K562 (cell line): ENCODE results near the gene RCSD1. TPM values are rescaled to one million over a fixed set of nuclear protein-coding genes. Genes with fewer than 3 reads are reported as not detected.

Source experiments
- ARID4B ChIP-seq: sonication (generic); formaldehyde crosslinking; IDR thresholded peaks from 2 replicates; pipeline ENCODE4 v1.8.0; 2022; ENCODE audit warnings: mild to moderate bottlenecking, missing genetic modification reagents
- CHAMP1 ChIP-seq: fragments of 450-650 bp; IDR thresholded peaks from 2 replicates; pipeline ENCODE4 v1.6.1; 2016; ENCODE audit warnings: mild to moderate bottlenecking
- DNMT1 ChIP-seq: fragments of 450-650 bp; IDR thresholded peaks from 2 replicates; pipeline ENCODE4 v1.6.1; 2016; ENCODE audit warnings: antibody characterized with exemption, mild to moderate bottlenecking
- GATAD2B ChIP-seq: fragments of 450-650 bp; IDR thresholded peaks from 2 replicates; pipeline ENCODE4 v1.6.1; 2017; ENCODE audit warnings: mild to moderate bottlenecking, borderline replicate concordance
- L3MBTL2 ChIP-seq: fragments of 450-650 bp; IDR thresholded peaks from 2 replicates; pipeline ENCODE4 v1.6.1; 2016; ENCODE audit warnings: mild to moderate bottlenecking, moderate library complexity
- MLLT1 ChIP-seq, 2 experiments: fragments of 450-650 bp; IDR thresholded peaks; 2 replicates each; pipeline ENCODE4 v1.6.1; 2016
- NR2C2 ChIP-seq, 2 experiments: fragments of 200-800 bp in 1 of 2; sonication (Bioruptor generic) in 1 of 2; sonication (generic) in 1 of 2; formaldehyde crosslinking in 1 of 2; IDR thresholded peaks; 2 replicates each; pipeline versions ENCODE4 v1.6.1 to v1.8.0; 2016 to 2022; ENCODE audit warnings: mild to moderate bottlenecking in 1 of 2, missing compliant biosample characterization in 1 of 2, missing genetic modification characterization in 1 of 2, missing genetic modification reagents in 1 of 2
- U2AF2 ChIP-seq: fragments of 200-400 bp; formaldehyde crosslinking; optimal IDR thresholded peaks from 2 replicates; pipeline ENCODE3; 2017; ENCODE audit warnings: low read depth, mild to moderate bottlenecking, low read length
- ZNF696 ChIP-seq: fragments of 250-450 bp; sonication (Bioruptor Pico); conservative IDR thresholded peaks from 2 replicates; pipeline ENCODE4 v1.4.0; 2020; ENCODE audit warnings: mild to moderate bottlenecking, moderate library complexity
- polyA plus RNA-seq, 8 experiments: library from polyadenylated mRNA; depleted of rRNA in 4 of 8; stranded (reverse) in 5 of 8; unstranded in 3 of 8; fragments of >200 nt; fragmentation: Nextera tagmentation in 2 of 8; fragmentation: Illumina TruSeq in 1 of 8; extraction: Ambion mirVana in 2 of 8; extraction: Trizol in 1 of 8; gene quantifications; 2 replicates each; pipeline versions ENCODE4 v1.2.1 to v1.2.3, GENCODE V29; 2011 to 2014; ENCODE audit warnings: inconsistent platforms in 1 of 8, missing spikeins in 1 of 8
- total RNA-seq, 7 experiments: library from RNA; depleted of rRNA in 6 of 7; stranded (reverse); fragments of >200 nt in 6 of 7; fragmentation: Illumina TruSeq in 2 of 7; extraction: Trizol in 2 of 7; gene quantifications; 2 replicates each; pipeline versions ENCODE4 v1.2.1 to v1.2.3, GENCODE V29; 2011 to 2021; ENCODE audit warnings: low replicate concordance in 1 of 7
- TF ChIP-seq, protein P1 (sequence below): conservative IDR thresholded peaks from 2 replicates; pipeline ENCODE4 v1.6.1; 2011; ENCODE audit warnings: low read depth, mild to moderate bottlenecking, low read length; ENCODE audit not compliant: control insufficient read depth
- TF ChIP-seq, protein P2 (sequence below): fragments of 450-650 bp; conservative IDR thresholded peaks from 2 replicates; pipeline ENCODE4 v1.6.1; 2016; ENCODE audit warnings: missing genetic modification characterization, low read depth, mild to moderate bottlenecking, control low read depth, missing compliant biosample characterization
- TF ChIP-seq, protein P3 (sequence below): sonication (generic); formaldehyde crosslinking; IDR thresholded peaks from 2 replicates; pipeline ENCODE4 v1.8.1; 2023; ENCODE audit warnings: mild to moderate bottlenecking, missing genetic modification reagents, moderate library complexity

The RCSD1 gene
- total and polyA plus RNA-seq, 9 of the 15 experiments (the other 6 are each of a cell fraction or from before 2014, with no cell fraction given) = 7.8 to 69.8 (median 45.3) TPM

- TF ChIP-seq, protein P1, sequence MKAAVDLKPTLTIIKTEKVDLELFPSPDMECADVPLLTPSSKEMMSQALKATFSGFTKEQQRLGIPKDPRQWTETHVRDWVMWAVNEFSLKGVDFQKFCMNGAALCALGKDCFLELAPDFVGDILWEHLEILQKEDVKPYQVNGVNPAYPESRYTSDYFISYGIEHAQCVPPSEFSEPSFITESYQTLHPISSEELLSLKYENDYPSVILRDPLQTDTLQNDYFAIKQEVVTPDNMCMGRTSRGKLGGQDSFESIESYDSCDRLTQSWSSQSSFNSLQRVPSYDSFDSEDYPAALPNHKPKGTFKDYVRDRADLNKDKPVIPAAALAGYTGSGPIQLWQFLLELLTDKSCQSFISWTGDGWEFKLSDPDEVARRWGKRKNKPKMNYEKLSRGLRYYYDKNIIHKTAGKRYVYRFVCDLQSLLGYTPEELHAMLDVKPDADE = no peak
- no peak for TF ChIP-seq U2AF2
- TF ChIP-seq GATAD2B = peak; percentile 89
- no peak for TF ChIP-seq ZNF696 (CRISPR knock-in tag)
- no peak for TF ChIP-seq CHAMP1
- no peak for TF ChIP-seq DNMT1
- TF ChIP-seq MLLT1 (IDR thresholded peaks at IDR 0.05) = peak; percentile 93 to 94
- TF ChIP-seq, protein P2, sequence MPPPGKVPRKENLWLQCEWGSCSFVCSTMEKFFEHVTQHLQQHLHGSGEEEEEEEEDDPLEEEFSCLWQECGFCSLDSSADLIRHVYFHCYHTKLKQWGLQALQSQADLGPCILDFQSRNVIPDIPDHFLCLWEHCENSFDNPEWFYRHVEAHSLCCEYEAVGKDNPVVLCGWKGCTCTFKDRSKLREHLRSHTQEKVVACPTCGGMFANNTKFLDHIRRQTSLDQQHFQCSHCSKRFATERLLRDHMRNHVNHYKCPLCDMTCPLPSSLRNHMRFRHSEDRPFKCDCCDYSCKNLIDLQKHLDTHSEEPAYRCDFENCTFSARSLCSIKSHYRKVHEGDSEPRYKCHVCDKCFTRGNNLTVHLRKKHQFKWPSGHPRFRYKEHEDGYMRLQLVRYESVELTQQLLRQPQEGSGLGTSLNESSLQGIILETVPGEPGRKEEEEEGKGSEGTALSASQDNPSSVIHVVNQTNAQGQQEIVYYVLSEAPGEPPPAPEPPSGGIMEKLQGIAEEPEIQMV (tag) = no peak
- TF ChIP-seq NR2C2 (CRISPR knock-in tag; IDR thresholded peaks at IDR 0.05) = 0 out of 2 replicates have a peak, but pooled peaks have one; percentile 20
- no peak; the same call in 1 of the 2 replicates for TF ChIP-seq NR2C2 (tag; IDR thresholded peaks at IDR 0.05)
- peak; percentile 92 for TF ChIP-seq L3MBTL2
- TF ChIP-seq, protein P3, sequence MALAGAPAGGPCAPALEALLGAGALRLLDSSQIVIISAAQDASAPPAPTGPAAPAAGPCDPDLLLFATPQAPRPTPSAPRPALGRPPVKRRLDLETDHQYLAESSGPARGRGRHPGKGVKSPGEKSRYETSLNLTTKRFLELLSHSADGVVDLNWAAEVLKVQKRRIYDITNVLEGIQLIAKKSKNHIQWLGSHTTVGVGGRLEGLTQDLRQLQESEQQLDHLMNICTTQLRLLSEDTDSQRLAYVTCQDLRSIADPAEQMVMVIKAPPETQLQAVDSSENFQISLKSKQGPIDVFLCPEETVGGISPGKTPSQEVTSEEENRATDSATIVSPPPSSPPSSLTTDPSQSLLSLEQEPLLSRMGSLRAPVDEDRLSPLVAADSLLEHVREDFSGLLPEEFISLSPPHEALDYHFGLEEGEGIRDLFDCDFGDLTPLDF (CRISPR knock-in tag) = 0 out of 2 replicates have a peak, but pooled peaks have one; percentile 45
- TF ChIP-seq ARID4B (CRISPR knock-in tag) = peak; percentile 64
These were observed at the start of gene RCSD1 (continued) for GRCh38 chr1:167629681-167630567.
